Measurements from ENCODE around the gene GAPDH.

- TF ChIP-seq CTCF (IDR thresholded peaks at IDR 0.05) (no peak), POLR2A (IDR thresholded peaks at IDR 0.05) (no peak)
Measured at GRCh38 chr12:6569786-6570185, 35.5 kb downstream of the GAPDH start.

Measured in lower leg skin (tissue), 3 donors.